Endothelial cell of hepatic sinusoid (primary cell): ENCODE measurements around the gene SNTB2.
"Not testable (repeated sequence)": the region's sequence is repeated elsewhere in the genome, so short reads cannot be mapped to it uniquely, and the experiment has no call there.

Source experiments
- in situ Hi-C: cut with HindIII; loops from 2 replicates; pipeline ENCODE4 v1.10.0; 2017; ENCODE audit warnings: low sequenced_read_pairs

Gene SNTB2

DNA sequence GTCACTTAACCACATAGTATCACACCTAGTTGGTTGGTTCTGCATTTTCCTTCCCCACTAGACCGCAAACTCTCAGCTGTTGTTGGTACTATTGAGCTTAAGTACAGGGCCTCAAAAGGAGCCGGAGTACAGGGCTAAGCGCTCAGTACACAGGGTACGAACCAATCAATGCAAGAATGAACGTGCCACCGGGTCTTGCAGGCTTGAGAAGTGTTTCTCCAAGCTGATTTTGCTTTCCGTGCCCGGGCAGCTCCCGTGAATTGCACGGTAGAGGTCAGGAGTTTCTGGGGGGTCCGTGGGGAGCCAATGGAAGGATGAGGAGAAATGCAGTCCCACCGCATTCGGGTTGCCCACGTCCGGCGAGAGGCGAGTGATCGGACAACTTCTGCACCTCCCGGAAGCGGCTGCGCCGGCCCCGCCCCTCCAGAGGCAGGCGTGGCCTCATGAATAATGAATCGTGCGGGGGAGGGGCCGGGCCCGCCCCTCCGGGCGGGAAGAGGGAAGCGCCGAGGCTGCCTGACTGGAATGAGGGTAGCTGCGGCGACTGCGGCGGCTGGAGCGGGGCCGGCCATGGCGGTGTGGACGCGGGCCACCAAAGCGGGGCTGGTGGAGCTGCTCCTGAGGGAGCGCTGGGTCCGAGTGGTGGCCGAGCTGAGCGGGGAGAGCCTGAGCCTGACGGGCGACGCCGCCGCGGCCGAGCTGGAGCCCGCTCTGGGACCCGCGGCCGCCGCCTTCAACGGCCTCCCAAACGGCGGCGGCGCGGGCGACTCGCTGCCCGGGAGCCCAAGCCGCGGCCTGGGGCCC is at the start of gene SNTB2:
Gene SNTB2, plus strand, starts transcription at position 523 of the 804 bp plus-strand sequence. Its CDS starts 3 bp downstream, at position 526.
- in situ Hi-C loops, result no loop called here

DNA sequence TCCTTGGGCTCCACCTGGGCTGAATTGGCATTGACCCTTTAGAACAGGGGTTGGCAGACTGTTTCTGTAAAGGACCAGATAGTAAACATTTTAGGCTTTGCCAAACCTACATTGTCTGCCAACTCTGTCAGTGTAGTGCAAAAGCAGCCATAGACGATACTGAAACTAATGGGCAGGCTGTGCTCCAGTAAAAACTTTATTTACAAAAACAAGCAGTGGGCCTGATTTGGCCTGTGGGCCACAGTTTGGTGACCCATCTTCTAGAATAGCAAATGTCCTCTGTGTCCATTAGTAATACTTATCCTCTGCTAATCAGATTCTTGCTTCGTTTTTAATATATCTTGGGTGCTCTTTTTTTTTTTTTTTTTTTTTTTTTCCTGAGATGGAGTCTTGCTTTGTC is 48.4 kb upstream of the SNTB2 start:
- in situ Hi-C loops, result loop anchor here (10.0 kb wide), 1 partner anchor 166 kb away; no protein-coding TSS in a partner anchor

DNA sequence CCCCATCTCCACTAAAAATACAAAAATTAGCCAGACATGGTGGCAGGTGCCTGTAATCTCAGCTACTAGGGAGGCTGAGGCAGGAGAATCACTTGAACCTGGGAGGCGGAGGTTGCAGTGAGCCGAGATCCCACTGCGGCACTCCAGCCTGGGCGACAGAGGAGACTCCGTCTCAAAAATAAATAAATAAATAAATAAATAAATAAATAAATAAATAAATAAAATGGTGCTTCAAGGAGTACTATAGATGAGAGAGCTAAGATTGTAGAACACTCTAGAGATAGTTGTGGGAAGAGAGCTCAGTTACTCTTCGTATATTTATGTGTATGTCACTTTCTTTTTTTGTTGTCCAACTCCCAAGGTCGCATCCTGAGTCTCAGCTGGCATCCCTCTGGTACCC is 47.5 kb upstream of the SNTB2 start:
- in situ Hi-C loops, result loop anchor here (10.0 kb wide), 1 partner anchor 165 kb away; no protein-coding TSS in a partner anchor

DNA sequence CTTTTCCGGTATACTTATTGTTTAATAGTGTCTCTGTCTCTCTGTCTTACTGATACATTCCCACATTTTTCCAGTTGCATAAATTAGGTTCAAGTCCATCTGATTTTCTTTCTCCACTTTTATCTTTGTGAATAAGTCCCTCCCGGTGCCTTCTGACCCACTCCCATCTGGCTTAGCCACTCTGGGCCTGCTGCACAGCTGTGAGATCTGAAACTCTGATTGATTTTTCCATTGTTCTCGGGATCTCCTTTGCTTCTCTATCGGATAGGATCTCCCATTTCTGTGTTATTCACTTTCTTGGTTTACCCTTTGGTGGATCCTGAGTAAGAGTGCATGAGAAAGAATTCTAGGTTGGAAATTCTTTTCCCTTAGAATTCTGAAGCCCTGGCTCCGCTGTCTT is 46.0 kb upstream of the SNTB2 start:
- in situ Hi-C loops, result no loop called here

DNA sequence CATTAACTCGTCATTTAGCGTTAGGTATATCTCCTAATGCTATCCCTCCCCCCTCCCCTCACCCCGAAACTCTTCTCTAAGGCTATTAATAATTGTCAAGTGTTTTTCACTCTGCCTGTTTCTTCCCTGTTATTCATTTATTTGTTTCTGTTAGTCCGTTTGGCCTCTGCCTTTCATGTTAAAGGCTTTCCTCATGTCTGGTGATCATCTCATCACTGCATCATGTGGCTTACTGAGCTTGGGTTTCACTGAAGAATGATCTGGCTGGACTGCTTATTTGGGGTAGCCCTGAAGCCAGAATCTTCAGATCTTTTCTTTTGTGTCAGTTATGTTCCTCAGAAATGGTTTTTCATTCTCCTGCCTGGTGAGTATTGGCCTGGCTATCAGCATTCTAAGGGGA is 45.0 kb upstream of the SNTB2 start:
- in situ Hi-C loops, result no loop called here

DNA sequence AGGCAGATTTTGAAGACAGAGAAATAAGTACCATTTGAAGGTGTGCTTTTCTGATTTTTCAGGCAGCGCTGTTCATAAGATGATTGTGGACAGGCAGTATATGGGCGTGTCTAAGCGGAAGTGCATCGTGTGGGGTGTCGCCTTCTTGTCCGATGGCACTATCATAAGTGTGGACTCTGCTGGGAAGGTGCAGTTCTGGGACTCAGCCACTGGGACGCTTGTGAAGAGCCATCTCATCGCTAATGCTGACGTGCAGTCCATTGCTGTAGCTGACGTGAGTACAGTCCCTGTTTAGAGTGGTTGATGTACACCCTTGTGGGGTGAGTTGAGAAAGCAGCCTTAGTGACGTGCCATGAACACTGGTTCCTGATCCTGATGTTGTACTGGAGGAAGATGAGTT is 43.8 kb upstream of the SNTB2 start:
- in situ Hi-C loops, result no loop called here

DNA sequence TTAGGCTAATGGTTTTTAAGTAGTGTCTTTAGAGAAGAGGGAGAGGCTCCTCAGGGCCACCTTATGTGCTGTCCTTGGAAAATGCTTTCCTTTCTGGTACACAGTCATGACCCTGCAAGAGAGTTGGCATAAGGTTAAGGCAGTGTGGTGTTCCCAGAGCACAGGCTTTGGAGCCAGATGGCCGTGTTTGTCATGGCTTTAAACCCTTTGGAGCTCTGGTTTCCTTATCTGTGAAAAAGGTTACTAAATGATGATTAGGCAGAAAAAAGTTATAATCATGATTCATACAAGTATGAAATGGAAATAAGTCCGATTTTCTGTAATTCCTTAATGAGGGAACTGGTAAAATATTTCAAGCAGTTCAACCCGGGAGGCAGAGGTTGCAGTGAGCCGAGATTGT is 41.3 kb upstream of the SNTB2 start:
- in situ Hi-C loops, result no loop called here

DNA sequence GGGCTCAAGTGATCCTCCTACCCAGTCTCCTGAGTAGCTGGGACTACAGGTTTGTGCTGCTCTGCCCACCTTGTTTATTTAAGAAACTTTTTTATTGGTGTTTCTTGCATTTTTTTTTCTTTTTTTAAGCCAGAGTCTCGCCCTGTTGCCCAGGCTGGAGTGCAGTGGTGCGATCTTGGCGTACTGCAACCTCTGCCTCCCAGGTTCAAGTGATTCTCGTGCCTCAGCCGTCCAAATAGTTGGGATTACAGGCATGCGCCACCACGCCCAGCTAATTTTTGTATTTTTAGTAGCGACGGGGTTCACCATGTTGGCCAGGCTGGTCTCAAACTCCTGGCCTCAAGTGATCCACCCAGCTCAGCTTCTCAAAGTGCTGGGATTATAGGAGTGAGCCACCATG is 37.3 kb upstream of the SNTB2 start:
- in situ Hi-C loops, result not testable (repeated sequence)

DNA sequence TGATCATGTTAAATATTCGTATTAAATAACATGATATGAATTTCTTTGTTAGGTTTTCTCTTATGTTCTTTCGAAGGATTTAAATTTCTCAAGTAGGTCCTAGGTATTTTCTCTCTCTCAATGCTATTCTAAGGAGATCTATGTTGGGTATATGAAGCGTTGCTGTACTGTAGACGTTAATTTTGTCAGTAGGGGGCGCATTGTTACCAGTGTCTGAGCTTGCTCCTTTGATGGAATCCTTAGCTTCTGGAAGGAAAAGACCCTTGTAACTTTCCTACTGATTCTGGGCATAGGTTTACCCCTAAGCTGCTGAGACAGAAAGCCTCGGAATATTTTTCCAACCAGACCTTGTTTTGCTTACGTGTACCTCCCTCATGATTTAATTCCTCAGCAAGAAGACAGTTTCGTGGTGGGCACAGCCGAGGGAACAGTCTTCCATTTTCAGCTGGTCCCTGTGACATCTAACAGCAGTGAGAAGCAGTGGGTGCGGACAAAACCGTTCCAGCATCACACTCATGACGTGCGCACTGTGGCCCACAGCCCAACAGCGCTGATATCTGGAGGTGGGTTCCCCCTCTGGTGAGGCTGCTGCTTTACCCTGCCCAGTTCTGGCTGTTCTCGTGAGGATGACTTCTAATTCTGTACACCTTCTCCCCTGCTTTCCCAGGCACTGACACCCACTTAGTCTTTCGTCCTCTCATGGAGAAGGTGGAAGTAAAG is 36.7 kb upstream of the SNTB2 start:
- in situ Hi-C loops, result no loop called here

DNA sequence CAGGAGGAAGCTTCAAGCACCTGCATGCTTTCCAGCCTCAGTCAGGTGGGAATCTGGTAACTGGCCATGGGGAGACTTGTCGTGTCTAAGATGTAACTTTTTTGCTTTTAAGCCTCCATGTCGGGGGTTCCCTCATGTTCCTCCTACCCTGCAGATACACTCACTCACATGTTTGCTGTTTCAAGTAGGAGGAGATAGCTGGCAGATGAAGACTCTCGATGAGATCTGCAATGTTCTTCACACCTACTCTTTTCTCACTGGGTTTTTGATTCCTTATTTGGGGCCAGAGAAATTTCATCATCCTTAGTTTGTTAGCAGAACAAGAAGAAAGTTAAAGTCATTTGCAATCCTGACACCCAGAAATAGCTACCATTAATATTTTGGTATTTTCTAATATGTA is 29.8 kb upstream of the SNTB2 start:
- in situ Hi-C loops, result no loop called here

DNA sequence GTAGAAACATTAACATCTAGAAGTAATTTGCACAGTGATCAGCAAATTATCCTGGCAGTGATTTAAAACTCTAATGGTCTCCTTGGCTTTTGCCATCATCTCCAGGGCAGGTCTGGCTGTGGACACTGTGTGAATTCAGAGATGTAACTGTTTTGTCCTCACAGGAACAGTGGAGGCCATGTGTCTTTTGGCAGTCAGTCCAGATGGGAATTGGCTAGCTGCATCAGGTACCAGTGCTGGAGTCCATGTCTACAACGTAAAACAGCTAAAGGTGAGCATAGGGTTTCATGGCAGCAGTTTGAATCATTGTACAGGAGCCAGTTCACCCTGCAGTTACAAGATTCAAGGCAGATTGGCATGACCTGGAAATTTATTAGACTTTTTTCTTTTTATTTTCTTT is 26.8 kb upstream of the SNTB2 start:
- in situ Hi-C loops, result no loop called here

DNA sequence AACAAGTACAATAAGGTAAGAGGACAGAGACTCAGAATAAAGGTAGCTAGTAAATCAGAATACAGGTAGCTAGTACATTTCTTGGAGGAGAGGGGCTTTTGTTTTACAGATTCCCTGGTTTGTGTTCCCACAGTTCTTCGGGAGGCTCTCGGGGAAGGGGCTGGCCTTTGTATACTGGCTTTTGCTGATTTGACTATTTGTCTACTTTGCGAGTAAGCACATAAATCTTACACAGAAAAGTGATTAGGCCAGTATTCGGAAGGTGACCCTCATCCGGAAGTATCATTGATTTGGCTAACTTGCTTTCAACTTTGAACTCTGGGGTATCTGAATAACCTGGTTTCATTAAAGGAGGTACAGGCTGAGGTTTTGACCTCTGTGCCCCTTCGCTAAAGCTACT is 21.4 kb upstream of the SNTB2 start:
- in situ Hi-C loops, result loop anchor here (5.0 kb wide), 2 partner anchors 77 to 137 kb away; no protein-coding TSS in a partner anchor

DNA sequence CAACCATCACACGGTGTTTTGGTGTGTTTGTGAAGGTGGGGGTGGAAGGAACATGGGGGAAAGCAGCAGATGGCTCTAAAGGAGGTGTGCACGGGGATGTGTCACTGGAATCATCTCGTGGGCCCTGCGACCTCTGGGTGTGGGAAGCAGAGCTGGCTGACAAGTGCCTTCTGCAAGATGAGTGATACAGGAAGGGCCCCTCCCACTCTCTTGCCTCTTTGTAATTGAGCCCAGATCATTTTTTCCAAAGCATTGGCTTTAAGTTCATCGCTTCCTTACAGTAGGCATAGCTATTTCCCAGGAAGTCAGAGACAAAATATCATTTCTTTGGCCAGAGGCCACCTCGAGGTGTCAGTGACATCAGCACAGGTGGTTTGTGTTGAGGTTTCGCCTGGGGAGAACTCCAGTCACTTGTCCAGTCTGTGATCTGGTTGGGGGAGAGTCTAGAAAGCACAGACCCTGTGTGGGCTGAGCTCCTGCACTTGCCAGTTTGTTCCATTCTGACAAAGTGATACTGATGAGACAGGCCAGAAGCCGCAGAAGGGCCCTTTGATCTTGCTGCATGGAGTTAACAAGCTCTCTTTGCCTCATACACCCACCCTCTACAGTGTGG is 20.6 kb upstream of the SNTB2 start:
- in situ Hi-C loops, result loop anchor here (5.0 kb wide), 2 partner anchors 76 to 136 kb away; no protein-coding TSS in a partner anchor

DNA sequence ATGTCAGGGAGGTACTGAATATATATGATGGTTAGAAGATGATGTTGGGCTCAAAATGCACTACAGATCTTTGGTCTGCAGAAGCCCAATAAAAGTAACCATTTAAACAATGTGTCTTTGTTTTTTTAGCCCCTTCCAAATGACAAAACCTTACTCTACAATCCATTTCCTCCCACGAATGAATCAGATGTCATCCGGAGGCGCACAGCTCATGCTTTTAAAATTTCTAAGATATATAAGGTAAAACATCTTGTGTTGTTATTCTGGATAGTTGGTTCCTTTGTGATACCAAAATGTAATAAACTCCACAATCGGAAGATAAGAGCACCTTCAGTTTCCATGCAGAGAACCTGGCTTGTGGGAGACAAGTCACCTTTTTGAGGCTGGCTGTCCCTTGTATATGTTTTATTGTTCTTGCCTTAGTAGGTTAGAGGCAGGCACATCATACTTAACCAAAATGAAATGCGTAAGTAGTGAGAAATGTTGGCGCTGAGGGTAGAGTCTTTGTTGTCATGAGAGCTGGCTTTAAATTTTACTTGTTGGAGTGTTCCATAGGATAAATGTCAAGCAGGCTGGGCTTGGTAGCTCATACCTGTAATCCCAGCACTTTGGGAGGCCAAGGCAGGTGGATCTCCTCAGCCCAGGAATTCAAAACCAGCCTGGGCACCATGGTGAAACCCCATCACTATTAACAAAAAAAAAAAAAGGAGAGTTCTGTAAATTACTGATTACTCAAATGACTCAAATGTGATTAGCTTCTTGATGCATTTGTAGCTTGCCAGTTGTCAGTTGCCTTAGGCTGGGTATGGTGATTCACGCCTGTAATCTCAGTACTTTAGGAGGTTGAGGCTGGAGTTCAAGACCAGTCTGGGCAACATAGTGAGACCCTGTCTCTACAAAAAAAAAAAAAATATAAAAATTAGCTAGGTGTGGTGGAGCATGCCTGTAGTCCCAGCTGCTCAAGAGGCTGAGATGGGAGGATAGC is 19.7 kb upstream of the SNTB2 start:
- in situ Hi-C loops, result loop anchor here (5.0 kb wide), 2 partner anchors 75 to 135 kb away; no protein-coding TSS in a partner anchor

DNA sequence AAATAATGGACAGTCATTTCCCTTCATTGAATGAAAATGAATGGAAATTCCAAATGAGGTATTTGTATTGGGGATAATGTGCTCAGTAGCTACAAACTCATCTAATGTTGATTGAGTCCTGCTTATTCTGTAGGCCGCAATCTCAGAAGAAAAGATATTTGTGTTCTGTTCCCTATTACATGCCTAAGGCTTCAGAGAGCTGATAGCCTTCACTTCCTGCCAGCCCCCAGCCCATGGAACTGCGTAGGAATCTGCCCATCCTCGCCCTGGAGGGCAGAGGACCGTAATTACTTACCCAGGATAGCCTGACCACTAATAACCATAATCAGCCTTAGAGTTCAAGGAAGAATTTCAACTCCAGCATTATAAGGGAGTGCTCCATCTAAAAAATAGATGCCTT is 17.9 kb upstream of the SNTB2 start:
- in situ Hi-C loops, result loop anchor here (5.0 kb wide), 2 partner anchors 73 to 133 kb away; no protein-coding TSS in a partner anchor

DNA sequence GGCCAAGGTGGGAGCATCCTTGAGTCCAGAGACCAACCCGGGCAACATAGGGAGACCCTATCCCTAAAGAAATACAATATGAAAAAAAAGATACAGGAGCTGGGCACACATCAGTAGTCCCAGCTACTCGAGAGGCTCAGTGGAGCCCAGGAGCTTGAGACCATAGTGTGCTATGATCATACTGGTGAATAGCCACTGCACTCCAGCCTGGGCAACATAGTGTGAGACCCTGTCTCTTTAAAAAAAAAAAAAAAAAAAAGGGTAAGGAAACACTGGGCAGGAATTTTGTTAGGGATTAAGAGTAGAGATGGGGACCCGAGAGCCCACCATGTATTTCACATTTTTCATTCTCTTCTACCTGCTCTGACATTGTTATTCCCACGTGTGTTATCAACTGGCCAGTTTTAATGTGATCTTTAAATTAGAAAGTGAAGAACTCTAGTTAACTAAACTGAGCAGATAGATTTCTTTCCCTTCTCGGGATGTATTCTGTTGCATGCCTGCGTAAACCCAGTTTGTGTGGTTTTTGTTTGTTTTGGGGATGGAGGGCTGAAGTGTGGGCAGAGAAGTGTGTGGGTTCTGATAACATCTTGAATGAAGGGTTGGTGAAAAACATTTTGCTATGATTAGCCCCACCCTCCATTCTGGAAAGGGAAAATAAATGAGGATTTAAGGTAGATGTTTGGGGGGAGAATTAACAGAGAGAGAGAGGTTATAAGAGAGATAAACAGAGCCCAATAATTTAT is 17.2 kb upstream of the SNTB2 start:
- in situ Hi-C loops, result loop anchor here (5.0 kb wide), 2 partner anchors 73 to 133 kb away; no protein-coding TSS in a partner anchor

DNA sequence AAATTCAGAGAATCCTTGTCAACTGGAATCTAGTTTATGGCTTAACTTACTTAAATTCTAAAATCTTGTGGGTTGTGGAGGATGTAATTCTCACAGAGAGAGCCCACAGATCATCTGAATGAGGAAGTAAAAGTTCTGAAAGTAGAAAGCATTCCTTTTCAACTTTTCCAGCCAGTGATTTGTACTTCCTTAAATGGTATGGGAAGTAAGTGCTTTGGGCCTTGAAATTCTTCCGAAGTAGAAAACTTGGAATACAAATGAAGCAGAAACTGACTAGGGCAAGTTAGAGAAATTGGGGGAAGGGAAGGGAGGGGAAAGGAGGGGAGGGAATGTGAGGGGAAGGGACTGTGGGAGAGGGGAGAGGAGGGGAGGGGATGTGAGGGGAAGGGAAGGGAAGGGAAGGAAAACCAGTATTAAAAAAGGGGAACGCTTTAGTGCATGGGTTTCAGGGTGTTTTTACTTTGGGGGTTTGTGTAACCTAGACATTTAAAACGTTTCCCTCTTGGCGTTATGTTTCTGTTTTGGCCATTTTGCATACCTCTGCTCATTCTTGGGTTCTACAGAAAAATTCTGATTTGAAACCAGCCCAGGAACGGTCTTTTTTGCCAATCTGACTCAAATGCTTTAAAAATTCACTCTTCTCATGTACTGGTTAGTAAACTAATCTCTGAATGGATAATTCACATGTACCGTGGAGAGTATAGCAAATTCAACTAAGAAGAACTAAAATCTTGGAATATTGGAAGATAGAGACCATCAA is 15.5 kb upstream of the SNTB2 start:
- in situ Hi-C loops, result no loop called here

DNA sequence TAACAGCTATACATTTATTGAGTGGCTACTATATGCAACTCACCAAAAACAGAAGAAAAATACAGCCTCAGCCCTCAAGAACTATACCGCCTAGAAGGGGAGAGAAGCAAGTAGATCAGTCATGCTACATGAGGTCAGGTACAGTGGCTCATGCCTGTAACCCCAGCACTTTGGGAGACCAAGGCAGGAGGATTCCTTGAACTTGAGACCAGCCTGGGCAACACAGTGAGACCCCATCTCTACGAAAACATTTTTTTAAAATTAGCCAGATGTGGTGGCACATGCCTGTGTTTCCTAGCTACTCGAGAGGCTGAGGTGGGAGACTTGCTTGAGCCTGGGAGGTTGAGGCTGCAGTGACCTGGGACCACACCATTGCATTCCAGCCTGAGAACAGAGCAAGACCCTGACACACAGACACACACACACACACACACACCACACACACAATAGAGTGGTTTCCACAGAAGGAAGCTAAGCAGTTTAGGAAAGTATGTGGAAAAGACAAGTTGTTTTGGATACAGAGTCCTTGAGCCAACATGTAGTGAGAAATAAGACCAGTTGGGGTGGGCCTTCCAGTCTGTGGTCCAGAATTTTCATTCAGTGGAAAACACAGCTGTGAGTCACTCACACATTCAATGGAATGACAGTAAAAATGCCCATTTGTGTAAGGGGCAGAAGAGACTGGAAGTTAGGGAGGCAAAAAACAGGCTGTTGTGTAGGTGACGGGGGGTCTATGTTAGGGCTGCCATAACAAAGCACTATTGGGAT is 10.7 kb upstream of the SNTB2 start:
- in situ Hi-C loops, result no loop called here
